Vagina (tissue), 2 donors: ENCODE measurements around the gene SYNJ1. TPM values are rescaled to one million over a fixed set of nuclear protein-coding genes. Genes with fewer than 3 reads are reported as not detected.

ENCODE experiments used
- DNase-seq, 2 donors: peaks; one replicate each; pipeline ENCODE4 v3.0.0-alpha.2; 2017; ENCODE audit errors: extremely low spot score in 2 of 2
- H3K27ac ChIP-seq: fragments of 200-600 bp; sonication (generic); one replicate; pipeline ENCODE4 v1.5.1; 2019
- H3K27me3 ChIP-seq: fragments of 200-600 bp; sonication (generic); one replicate; pipeline ENCODE4 v1.5.1; 2019
- H3K36me3 ChIP-seq, 2 donors: fragments of 200-600 bp; sonication (generic); one replicate each; pipeline ENCODE4 v1.5.1; 2017 to 2019
- H3K4me1 ChIP-seq: fragments of 200-600 bp; sonication (generic); one replicate; pipeline ENCODE4 v1.5.1; 2019
- H3K4me3 ChIP-seq, 2 donors: fragments of 200-600 bp; sonication (generic); 1 replicate in 1 of 2; 2 replicates in 1 of 2; pipeline ENCODE4 v1.5.1; 2016 to 2019
- H3K9me3 ChIP-seq: fragments of 200-600 bp; sonication (generic); one replicate; pipeline ENCODE4 v1.5.1; 2019
- POLR2A ChIP-seq, 2 donors: fragments of 450-650 bp; IDR thresholded peaks; one replicate each; pipeline ENCODE4 v1.6.1; 2017; ENCODE audit warnings: antibody characterized with exemption in 2 of 2, mild to moderate bottlenecking in 2 of 2, moderate library complexity in 2 of 2
- POLR2AphosphoS5 ChIP-seq, 2 donors: sonication (generic); formaldehyde crosslinking; IDR thresholded peaks; one replicate each; pipeline ENCODE4 v1.9.0; 2017; ENCODE audit warnings: antibody characterized with exemption in 2 of 2, mild to moderate bottlenecking in 2 of 2, low read depth in 1 of 2; ENCODE audit not compliant: insufficient read depth in 1 of 2
- intact Hi-C: fragments of 100-400 bp; cut with DNase I; formaldehyde crosslinking; loops from one replicate; pipeline ENCODE4 v1.15.1; 2023
- total RNA-seq: library from RNA; depleted of rRNA; stranded (reverse); fragments of >200 nt; gene quantifications from one replicate; pipeline ENCODE4 v1.2.3, GENCODE V29; 2016
- TF ChIP-seq, protein P1 (sequence below), 3 experiments: fragments of 450-650 bp in 2 of 3; fragments of 200-600 bp in 1 of 3; sonication (generic) in 1 of 3; IDR thresholded peaks; one replicate each; pipeline ENCODE4 v1.5.1; 2017 to 2019; ENCODE audit warnings: antibody characterized with exemption in 3 of 3, mild to moderate bottlenecking in 2 of 3, moderate library complexity in 2 of 3

The SYNJ1 gene
- total RNA-seq, 1 donor from 2014 or later = 22.8 TPM

DNA sequence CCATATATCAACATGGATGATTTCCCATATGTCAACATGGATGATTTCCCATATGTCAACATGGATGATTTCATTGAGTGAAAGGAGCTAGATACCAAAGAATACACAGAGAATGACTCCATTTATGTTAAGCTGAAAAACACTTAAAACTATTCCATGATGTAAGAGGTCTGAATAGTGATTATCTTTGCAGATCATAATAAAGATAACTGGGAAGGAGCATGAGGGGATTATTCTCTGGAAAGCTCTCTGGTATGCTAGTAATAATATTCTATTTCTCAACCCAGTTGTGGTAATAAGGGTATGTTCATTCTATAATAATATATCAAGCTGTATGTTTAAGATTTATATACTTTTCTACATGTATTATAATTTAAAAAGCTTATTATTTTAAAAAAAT is 14.1 kb downstream of the SYNJ1 start:
- Histone ChIP-seq H3K27ac (no peak overlapping the region), H3K27me3 (no peaks in the 10 kb centered on the region), H3K4me3 (no peak overlapping the region), H3K36me3 (no peaks in the 10 kb centered on the region), H3K4me1 (no peaks in the 10 kb centered on the region), H3K9me3 (no peaks in the 10 kb centered on the region)
- intact Hi-C loops = no loop called here
- TF ChIP-seq POLR2A (IDR thresholded peaks at IDR 0.05) (no peak), POLR2AphosphoS5 (IDR thresholded peaks at IDR 0.05; ENCODE audit: insufficient read depth in 1 of 2, low read depth in 1 of 2) (no peak)
- TF ChIP-seq, protein P1, sequence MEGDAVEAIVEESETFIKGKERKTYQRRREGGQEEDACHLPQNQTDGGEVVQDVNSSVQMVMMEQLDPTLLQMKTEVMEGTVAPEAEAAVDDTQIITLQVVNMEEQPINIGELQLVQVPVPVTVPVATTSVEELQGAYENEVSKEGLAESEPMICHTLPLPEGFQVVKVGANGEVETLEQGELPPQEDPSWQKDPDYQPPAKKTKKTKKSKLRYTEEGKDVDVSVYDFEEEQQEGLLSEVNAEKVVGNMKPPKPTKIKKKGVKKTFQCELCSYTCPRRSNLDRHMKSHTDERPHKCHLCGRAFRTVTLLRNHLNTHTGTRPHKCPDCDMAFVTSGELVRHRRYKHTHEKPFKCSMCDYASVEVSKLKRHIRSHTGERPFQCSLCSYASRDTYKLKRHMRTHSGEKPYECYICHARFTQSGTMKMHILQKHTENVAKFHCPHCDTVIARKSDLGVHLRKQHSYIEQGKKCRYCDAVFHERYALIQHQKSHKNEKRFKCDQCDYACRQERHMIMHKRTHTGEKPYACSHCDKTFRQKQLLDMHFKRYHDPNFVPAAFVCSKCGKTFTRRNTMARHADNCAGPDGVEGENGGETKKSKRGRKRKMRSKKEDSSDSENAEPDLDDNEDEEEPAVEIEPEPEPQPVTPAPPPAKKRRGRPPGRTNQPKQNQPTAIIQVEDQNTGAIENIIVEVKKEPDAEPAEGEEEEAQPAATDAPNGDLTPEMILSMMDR (IDR thresholded peaks at IDR 0.05) = no peak
- no peak for DNase-seq

DNA sequence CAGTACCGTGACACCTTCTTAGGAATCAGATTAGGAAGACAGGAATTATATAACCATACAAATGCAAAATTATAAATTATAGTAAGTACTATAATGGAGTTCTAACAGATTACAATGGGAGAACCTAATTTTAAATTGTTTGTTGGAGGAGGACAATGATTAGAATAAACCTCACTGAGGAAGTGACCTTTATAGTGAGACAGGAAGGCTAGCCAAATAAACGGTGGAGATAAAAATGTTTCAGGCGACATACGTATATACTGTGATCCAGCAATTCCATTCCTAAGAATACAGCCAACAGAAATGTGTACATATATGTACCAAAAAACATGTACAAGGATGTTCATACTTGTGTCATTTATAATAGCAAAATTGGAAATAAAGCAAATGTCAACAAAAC is 15.2 kb downstream of the SYNJ1 start:
- intact Hi-C loops = no loop called here
- no peak for TF ChIP-seq POLR2A (IDR thresholded peaks at IDR 0.05)
- TF ChIP-seq, protein P1 (IDR thresholded peaks at IDR 0.05) = no peak
- TF ChIP-seq POLR2AphosphoS5 (IDR thresholded peaks at IDR 0.05; ENCODE audit: insufficient read depth in 1 of 2, low read depth in 1 of 2) = no peak

DNA sequence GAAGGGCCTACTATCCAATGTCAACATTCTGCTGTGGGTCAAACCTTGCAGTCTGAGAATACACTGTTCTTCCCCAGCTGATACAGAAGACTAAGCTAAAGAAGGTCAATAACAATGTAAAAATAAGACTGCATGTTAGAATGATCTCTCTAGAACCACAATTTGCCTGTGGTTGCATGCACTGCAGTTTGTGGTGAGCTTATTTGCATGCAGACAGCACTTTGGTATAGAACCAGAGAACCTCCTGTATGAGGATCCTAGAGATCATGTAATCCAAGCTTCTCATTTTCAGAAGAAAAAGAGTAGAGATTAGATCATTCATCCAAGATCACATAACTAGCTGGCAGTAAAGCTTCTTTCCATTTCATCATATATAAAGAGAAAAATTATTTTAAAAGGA is 15.8 kb downstream of the SYNJ1 start:
- no peak overlapping the region for H3K27ac ChIP-seq
- intact Hi-C loops = no loop called here
- H3K36me3 ChIP-seq = no peaks in the 10 kb centered on the region
- no peaks in the 10 kb centered on the region for H3K27me3 ChIP-seq
- no peaks in the 10 kb centered on the region for H3K4me1 ChIP-seq
- no peak for DNase-seq
- H3K9me3 ChIP-seq = no peaks in the 10 kb centered on the region
- H3K4me3 ChIP-seq = no peak overlapping the region
- TF ChIP-seq POLR2A (IDR thresholded peaks at IDR 0.05) = no peak
- no peak for TF ChIP-seq POLR2AphosphoS5 (IDR thresholded peaks at IDR 0.05; ENCODE audit: insufficient read depth in 1 of 2, low read depth in 1 of 2)
- TF ChIP-seq, protein P1 (IDR thresholded peaks at IDR 0.05) = no peak

More for the DNA sequence above, 15.2 kb downstream of the SYNJ1 start:
- Histone ChIP-seq H3K36me3 (no peaks in the 10 kb centered on the region), H3K27me3 (no peaks in the 10 kb centered on the region), H3K9me3 (no peaks in the 10 kb centered on the region), H3K4me3 (no peak overlapping the region), H3K4me1 (no peaks in the 10 kb centered on the region), H3K27ac (no peak overlapping the region)
- DNase-seq = no peak

GRCh38 chr21:32710987-32711386 is 16.8 kb downstream of the SYNJ1 start:
- H3K27me3 ChIP-seq = no peaks in the 10 kb centered on the region
- no peaks in the 10 kb centered on the region for H3K36me3 ChIP-seq
- no peak overlapping the region for H3K4me3 ChIP-seq
- no peak for DNase-seq
- no peak overlapping the region for H3K27ac ChIP-seq
- intact Hi-C loops = no loop called here
- no peak for TF ChIP-seq POLR2A (IDR thresholded peaks at IDR 0.05)
- TF ChIP-seq, protein P1 (IDR thresholded peaks at IDR 0.05) = no peak
- TF ChIP-seq POLR2AphosphoS5 (IDR thresholded peaks at IDR 0.05; ENCODE audit: insufficient read depth in 1 of 2, low read depth in 1 of 2) = no peak
- H3K4me1 ChIP-seq = no peaks in the 10 kb centered on the region
- no peaks in the 10 kb centered on the region for H3K9me3 ChIP-seq

DNA sequence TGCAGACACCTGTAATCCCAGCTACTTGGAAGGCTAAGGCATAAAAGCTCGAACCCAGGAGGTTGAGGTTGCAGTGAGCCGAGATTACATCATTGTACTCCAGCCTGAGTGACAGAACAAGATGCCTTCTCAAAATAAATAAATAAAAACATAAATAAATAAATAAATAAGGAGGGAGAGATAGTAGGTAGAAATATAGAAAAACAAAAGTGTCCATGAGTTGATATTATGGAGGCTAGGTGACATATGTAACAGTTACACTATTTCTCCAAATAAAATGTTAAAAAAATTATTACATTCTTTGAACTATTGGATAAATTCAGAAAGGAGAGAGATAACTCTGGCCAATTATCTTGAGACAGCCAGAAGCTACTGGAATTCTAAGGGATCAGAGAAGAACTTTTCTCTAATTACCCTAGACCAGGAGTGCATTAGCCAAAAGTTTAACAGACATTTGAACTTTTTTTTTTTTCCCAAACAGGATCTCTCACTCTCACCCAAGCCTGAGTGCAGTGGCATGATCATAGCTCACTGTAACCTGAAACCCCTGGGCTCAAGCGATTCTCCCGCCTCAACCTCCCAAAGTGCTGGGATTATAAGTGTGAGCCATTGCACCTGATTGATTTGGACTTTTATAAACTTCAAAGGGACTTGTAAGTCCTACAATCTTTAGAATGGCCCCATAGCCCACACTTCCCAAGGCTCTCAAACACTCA is 17.6 kb downstream of the SYNJ1 start:
- Histone ChIP-seq H3K27ac (no peak overlapping the region), H3K4me1 (no peaks in the 10 kb centered on the region), H3K4me3 (no peak overlapping the region), H3K36me3 (no peaks in the 10 kb centered on the region), H3K27me3 (no peaks in the 10 kb centered on the region), H3K9me3 (no peaks in the 10 kb centered on the region)
- TF ChIP-seq POLR2A (IDR thresholded peaks at IDR 0.05) = no peak
- TF ChIP-seq, protein P1 (IDR thresholded peaks at IDR 0.05) = no peak
- TF ChIP-seq POLR2AphosphoS5 (IDR thresholded peaks at IDR 0.05; ENCODE audit: insufficient read depth in 1 of 2, low read depth in 1 of 2) = no peak
- no peak for DNase-seq
- intact Hi-C loops = no loop called here
